HFFc6 (cell line): Measurements from ENCODE around the gene ATP9B. TPM values are rescaled to one million over a fixed set of nuclear protein-coding genes. Genes with fewer than 3 reads are reported as not detected.

Experiments used
- DNase-seq: peaks from one replicate; pipeline ENCODE4 v3.0.0-alpha.2; 2018
- H3K27ac Mint-ChIP-seq: 2 replicates; pipeline ENCODE4 v1.8.0; 2020; ENCODE audit warnings: mild to moderate bottlenecking, mixed read lengths
- H3K27me3 Mint-ChIP-seq: 2 replicates; pipeline ENCODE4 v1.8.0; 2021; ENCODE audit warnings: mild to moderate bottlenecking, moderate library complexity, mixed read lengths; ENCODE audit not compliant: insufficient read depth
- H3K36me3 Mint-ChIP-seq: 2 replicates; pipeline ENCODE4 v1.8.0; 2021; ENCODE audit warnings: low read depth, mixed read lengths
- H3K4me1 Mint-ChIP-seq: 2 replicates; pipeline ENCODE4 v1.8.0; 2020; ENCODE audit warnings: low read depth, mixed read lengths
- H3K4me3 Mint-ChIP-seq: 2 replicates; pipeline ENCODE4 v1.8.0; 2020; ENCODE audit warnings: mild to moderate bottlenecking, moderate library complexity, mixed read lengths
- H3K9me3 Mint-ChIP-seq: 2 replicates; pipeline ENCODE4 v1.8.0; 2020; ENCODE audit warnings: mild to moderate bottlenecking, mixed read lengths
- CTCF ChIP-seq: fragments of 200-600 bp; sonication (generic); IDR thresholded peaks from 2 replicates; pipeline ENCODE4 v1.5.0; 2021; ENCODE audit warnings: antibody characterized with exemption, mild to moderate bottlenecking
- total RNA-seq, 6 experiments: library from RNA; stranded (reverse); fragmentation: NEBNext Ultra II Directional; extraction: Animal tissue kit (Norgen Biotek cat#: 25700); gene quantifications; 2 replicates in 1 of 6; 3 replicates in 5 of 6; pipeline ENCODE4 v1.2.3, GENCODE V29; 2021

The ATP9B gene
- total RNA-seq, 6 experiments from 2014 or later = 9.0 to 11.2 (median 10.5) TPM

- Mint-ChIP-seq H3K27ac (no peak overlapping the region), H3K36me3 (peaks cover 9% of the 10 kb centered on the region; the same call in 1 of the 2 replicates), H3K9me3 (peaks cover 27% of the 10 kb centered on the region), H3K4me1 (no peaks in the 10 kb centered on the region), H3K27me3 (peaks cover 6% of the 10 kb centered on the region), H3K4me3 (no peak overlapping the region)
- no peak for DNase-seq
- TF ChIP-seq CTCF = no peak
Measured at GRCh38 chr18:79064228-79064627, 5.0 kb upstream of the ATP9B start.

- no peak for TF ChIP-seq CTCF
- Mint-ChIP-seq H3K9me3 (peaks cover 27% of the 10 kb centered on the region), H3K27me3 (peaks cover 3% of the 10 kb centered on the region), H3K4me3 (no peak overlapping the region), H3K27ac (no peak overlapping the region), H3K4me1 (peaks cover 6% of the 10 kb centered on the region), H3K36me3 (peaks cover 9% of the 10 kb centered on the region; the same call in 1 of the 2 replicates)
- DNase-seq = no peak
Measured at GRCh38 chr18:79065802-79066201, 3.4 kb upstream of the ATP9B start.

GRCh38 chr18:79067611-79068010, 1.6 kb upstream of the ATP9B start:
- no peak for DNase-seq
- H3K9me3 Mint-ChIP-seq = peaks cover 27% of the 10 kb centered on the region
- peak overlapping the region; percentile 1; the same call in 1 of the 2 replicates for H3K4me3 Mint-ChIP-seq
- H3K27ac Mint-ChIP-seq = no peak overlapping the region; the same call in 1 of the 2 replicates
- no peak for TF ChIP-seq CTCF
- peaks cover 10% of the 10 kb centered on the region for H3K4me1 Mint-ChIP-seq
- peaks cover 9% of the 10 kb centered on the region; the same call in 1 of the 2 replicates for H3K36me3 Mint-ChIP-seq
- peaks cover 3% of the 10 kb centered on the region for H3K27me3 Mint-ChIP-seq

GRCh38 chr18:79068341-79068936, 755 bp upstream of the ATP9B start:
- peaks cover 3% of the 10 kb centered on the region for H3K27me3 Mint-ChIP-seq
- H3K4me3 Mint-ChIP-seq = peak overlapping the region; percentile 62
- H3K36me3 Mint-ChIP-seq = peaks cover 9% of the 10 kb centered on the region; the same call in 1 of the 2 replicates
- peak overlapping the region; percentile 74 for H3K27ac Mint-ChIP-seq
- no peak for TF ChIP-seq CTCF
- H3K4me1 Mint-ChIP-seq = peaks cover 10% of the 10 kb centered on the region
- peaks cover 27% of the 10 kb centered on the region for H3K9me3 Mint-ChIP-seq
- no peak for DNase-seq

GRCh38 chr18:79069717-79070151, 540 bp downstream of the ATP9B start:
- peak overlapping the region; percentile 80 for H3K27ac Mint-ChIP-seq
- no peak for DNase-seq

More at GRCh38 chr18:79069717-79070151, 540 bp downstream of the ATP9B start:
- no peaks in the 10 kb centered on the region; the same call in none of the 2 replicates for H3K27me3 Mint-ChIP-seq
- H3K4me1 Mint-ChIP-seq = peaks cover 10% of the 10 kb centered on the region
- no peak for TF ChIP-seq CTCF
- peaks cover 27% of the 10 kb centered on the region for H3K9me3 Mint-ChIP-seq
- peak overlapping the region; percentile 93 for H3K4me3 Mint-ChIP-seq
- peaks cover 14% of the 10 kb centered on the region; the same call in 1 of the 2 replicates for H3K36me3 Mint-ChIP-seq
